NCI-H2081 (cell line): ENCODE results near the gene MAP7.
"Not testable (repeated sequence)": the region's sequence is repeated elsewhere in the genome, so short reads cannot be mapped to it uniquely, and the experiment has no call there.

Experiments used
- DNase-seq, 2 experiments: peaks; one replicate each; lab custom pipeline; 2025; lab: John Stamatoyannopoulos, UW

Gene MAP7

DNA sequence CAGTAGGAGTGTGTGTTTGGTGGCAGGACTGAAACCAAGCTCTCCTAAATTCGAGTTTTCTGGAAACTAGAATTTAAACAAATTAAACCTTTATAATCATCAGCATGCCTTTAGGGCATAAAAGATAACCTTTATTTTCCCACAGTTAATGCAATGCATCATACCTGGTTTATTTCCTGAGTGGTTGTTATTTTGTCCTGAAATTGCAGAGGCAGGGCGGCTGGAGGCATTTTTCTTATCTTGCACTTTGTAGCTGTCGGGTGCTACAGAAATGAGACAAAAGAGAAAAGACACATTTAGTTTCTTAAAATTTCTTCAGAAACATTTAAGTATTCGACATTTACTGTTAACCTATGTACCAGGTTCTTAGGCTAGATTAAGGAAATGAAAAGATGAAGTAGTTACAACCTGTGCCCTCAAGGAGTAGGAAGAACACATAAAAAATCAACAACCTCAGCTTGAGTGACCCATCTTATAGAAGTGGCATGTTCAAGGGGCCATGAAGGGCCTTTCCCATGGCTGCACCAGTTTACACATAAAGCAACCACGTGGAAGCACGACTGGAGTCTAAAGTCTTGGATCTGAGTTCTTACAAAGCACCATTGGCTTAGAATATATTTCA lies 128.6 kb downstream of the MAP7 start:
- no peak for DNase-seq

DNA sequence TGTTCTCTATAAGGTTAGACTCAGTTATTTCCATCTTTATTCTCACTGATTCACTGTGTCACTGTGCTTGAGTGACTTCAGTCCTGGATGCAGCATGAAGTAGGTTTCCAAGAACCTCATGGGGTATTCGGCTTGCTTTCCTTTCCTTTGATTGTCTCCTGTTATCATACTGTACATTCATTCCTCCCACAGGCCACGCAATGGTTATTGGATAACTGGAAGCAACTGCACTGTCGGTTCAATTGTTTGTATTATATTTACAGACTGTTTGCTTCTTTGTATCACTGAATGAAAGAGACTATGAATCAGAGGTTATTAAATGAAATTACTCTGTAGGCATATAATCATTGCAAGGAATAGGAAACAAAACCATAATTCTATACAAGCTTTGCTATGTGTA lies 129.4 kb downstream of the MAP7 start:
- peak in 1 of 2 experiments; percentile 32 for DNase-seq

DNA sequence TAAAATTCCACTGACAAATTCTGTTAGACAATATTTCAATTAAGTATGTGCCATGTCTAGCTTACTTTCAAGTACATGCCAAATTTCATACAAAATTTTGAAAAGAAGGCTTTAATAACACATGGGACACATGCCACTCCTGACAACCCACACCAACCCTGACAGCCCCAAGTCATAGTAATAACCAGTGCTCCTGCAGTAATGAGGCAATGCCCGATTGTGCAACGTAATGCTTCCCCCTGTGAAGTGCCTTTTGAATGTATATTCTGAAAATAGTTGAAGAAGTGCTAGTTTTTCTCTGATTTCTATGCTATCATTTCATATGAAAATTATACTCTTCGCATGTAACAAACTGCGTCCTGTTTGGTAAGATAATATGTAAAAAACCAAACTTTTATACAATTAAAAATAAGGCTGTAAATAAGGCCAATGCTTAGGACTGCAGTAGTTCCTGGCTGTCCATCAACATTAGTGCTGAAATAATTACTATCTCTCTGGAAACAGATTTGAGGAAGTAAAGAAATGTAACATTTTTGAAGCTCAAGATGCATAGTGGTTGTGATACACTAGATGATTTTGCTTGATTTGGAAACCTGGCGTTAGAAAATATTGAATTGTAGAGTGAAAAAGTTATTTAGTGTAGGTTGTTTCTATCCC lies 134.7 kb downstream of the MAP7 start:
- no peak for DNase-seq

DNA sequence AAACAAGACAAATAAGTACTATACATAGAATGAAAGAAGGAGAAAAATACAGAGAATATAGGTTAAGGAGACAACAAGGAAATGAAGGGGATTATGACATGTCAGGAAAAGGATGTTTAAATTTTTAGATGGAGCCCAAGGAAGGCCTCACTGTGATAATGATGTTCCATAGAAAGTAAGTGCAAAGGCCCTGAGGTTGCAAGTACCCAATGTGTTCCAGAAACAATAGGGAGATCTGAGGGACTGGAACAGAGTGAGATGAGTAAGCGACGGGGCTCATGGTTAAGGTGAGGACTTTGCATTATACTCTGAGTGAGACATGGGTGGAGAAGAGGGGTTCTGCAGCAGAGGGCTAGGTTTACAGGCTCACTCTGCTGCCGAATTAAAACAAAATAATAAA lies 137.8 kb downstream of the MAP7 start:
- DNase-seq = no peak

DNA sequence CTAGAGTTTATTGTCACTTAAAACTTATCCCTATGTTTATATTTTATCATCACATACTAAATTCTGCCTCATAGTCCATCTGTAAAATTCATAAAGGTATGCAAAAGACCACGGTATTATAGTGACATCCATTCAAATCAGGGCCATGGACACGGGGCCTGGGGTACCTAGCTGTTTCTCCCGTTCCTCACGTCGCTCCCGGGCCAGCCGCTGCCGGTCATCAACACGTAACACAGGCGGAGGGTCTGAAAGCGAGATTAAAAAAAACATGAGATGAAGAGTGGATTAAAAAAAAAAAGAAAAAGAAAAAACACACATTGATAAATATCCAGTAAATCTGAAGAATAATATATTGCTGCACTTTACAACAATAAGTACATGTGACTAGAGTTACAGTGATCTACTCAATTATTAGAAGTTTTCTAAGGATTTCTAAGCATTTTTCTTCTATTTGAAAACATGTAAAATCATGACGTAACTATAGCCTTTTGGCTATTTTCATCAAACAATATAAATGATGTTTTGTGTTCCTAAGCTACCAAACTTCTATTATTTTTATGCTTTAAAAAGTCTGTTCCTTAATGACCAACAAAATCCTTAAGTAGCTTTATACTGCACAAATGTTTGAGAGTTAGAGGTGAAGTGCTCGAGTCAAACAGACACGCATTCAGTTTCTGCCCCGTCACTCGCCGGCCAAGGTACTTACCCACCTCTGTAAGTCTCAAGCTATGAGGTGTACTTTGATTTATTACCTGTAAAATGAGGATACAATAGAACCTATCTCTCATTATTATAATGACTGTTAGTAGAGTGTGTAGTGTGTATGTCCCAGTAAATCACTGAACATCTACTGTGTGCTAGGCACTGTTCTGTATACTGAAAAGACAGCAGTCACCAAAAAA lies 138.5 kb downstream of the MAP7 start:
- no peak for DNase-seq

DNA sequence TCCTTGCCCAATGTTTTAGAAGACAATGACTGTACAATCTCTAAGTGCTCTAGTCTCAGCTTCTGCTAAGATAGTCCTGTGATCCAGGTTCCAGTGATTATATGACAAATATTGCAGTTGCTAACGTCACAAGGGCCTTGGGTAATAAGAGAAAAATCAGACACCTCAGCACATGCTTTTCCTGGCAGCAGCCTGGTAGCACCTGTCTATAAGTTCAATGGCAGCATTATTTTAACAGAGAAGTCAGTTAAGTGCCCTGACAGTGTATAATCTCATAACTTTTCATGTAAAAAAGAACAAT lies 139.2 kb downstream of the MAP7 start:
- no peak for DNase-seq

DNA sequence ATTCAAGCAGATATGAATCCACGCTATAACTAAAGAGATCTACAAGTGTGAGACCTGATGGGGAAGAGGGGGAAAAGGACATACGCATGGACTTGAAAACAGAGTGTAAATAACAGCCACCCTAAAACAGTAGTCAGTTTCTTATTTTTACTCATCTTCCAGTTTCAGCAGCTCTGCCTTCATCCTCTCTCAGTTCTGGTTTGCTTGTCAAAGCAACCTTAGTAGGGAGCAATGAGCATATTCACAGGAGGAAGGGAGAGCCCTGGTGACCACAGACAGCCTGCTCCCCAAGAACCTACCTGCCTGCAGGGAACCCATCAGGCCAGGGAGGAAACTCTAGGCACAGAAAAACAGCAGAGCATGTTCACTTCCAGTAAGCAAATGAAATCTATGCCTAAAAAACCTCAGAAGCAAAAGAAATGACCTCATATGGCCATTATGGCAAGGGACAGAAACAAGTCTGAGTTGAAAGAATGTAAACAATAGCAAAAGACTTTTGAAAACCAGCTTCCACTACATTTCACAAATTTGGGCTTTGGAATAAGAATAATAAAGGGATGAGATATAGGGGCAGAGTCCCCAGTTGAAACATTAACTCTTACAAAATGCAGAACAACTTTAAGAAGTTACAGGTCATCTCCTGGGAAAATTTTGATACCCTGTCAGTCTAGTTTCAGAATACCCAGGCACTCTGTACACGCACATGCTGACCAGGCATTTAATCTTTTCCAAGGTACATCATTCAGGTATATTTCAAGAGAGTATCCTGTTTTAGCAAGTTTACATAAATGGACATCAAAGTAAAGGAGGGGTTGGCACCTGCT lies 139.8 kb downstream of the MAP7 start:
- DNase-seq = no peak

DNA sequence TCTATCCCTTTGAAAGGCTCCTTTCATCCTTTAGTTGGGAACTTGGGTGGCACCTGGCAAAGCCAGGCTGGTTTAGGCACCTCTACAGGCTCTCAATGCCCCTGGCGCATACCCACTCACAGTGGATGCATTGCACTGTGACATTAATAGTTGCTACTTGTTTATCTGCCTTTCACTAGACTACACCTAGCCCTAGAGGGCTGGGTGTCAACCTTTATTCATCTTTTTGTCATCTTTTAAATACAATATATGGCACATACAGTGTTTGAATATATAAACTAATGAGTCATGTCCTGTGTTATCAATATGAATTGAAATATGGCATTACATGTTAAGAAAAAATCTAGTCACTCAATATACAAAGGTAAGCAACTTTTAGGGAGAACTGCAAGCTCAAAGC lies 140.6 kb downstream of the MAP7 start:
- no peak for DNase-seq

DNA sequence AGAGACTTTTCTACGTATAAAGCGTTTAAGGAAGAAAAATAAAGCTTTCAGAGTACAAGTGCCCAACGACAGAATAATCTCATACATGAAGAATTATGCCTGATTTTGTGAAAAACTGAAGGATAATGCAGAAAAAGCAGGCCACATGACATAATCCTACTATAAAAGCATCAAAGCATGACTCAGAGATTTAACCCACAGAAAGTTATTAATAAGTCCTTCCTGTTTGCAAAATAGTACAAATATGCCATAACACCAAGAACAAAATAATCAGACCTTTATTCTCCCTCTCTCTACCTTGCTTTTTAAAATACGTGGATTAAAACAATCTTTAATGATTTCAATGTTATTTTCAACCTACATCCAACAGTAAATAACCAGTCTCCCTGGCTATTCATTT lies 142.0 kb downstream of the MAP7 start:
- no peak for DNase-seq

DNA sequence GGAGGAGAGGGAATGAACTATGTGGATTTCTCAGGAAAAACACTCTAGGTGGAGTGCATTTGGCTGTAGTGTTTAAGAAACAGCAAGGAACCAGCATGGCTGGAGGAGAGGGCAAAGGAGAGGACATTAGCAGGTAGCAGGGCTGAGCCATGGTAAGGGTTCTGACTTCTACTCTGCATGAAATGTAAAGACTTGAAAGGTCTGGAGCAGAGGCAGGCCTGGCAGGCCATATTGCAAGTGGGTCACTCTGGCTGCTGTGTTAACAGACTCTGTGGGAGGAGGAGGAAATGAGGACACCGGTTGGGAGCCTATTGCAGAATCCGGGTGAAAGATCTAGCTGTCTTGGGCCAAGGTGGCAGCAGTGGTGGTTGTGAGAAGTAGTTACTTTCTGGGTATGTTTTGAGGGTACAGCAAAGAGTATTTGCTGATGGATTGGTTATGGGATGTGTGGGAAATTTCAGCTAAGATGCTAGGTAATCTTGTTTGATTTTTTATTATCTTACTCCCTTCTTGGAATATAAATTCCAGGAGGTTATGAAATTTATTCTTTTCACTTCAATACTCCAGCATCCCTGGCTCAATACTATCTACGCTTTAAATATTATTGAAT lies 144.7 kb downstream of the MAP7 start:
- no peak for DNase-seq

DNA sequence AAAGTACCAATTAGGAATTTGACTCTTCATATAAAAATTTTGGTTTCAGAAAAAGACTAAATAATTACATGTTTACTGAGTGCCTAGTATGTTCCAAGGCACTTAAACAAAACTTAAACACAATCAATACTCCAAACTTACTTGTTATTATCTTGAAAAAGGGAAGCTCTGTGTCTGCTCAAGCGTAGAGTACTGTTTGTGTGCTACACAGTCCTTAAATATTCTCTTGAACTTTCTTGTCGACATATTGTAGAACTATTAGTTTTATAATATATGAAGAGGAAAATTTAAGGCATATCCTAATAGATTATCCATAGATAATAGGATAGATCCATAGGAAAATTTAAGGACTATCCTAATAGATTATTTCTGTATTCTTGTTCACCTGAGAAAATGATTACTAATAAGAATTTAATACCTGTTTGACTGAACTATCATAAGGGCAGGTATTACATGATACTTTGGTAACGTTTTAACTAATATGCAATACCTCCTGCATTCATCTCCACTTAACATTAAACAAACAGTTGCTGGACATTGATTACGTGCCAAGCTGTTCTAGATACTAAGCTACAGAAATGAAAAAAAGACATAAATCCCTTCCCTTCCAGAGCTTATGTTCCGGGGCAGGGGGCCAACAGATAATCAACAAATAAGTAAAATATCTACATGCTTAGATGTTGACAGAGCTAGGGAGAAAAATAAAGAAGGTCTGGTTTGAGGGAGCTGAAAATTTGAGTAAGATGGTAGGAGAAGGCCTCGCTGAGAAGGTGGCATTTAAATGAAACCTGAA lies 145.4 kb downstream of the MAP7 start:
- DNase-seq = no peak

DNA sequence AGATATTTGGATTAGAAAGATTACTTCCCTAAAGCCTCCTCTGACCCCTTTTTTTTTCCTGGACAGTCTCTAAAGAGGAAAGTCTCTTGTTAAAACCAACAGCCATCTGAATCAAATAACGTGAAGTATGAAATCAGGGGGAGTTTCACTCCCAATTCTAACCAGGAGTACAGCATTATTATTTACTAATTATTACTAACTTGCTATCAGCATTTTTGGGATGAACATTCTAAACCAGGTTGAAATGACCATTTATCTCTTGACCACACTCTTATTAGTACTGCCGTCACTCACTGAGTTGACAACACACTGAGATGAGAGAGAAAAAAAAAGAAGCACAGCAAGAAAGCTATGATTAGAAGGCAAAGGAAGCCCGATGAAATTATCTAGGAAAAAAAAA lies 146.2 kb downstream of the MAP7 start:
- DNase-seq = no peak

DNA sequence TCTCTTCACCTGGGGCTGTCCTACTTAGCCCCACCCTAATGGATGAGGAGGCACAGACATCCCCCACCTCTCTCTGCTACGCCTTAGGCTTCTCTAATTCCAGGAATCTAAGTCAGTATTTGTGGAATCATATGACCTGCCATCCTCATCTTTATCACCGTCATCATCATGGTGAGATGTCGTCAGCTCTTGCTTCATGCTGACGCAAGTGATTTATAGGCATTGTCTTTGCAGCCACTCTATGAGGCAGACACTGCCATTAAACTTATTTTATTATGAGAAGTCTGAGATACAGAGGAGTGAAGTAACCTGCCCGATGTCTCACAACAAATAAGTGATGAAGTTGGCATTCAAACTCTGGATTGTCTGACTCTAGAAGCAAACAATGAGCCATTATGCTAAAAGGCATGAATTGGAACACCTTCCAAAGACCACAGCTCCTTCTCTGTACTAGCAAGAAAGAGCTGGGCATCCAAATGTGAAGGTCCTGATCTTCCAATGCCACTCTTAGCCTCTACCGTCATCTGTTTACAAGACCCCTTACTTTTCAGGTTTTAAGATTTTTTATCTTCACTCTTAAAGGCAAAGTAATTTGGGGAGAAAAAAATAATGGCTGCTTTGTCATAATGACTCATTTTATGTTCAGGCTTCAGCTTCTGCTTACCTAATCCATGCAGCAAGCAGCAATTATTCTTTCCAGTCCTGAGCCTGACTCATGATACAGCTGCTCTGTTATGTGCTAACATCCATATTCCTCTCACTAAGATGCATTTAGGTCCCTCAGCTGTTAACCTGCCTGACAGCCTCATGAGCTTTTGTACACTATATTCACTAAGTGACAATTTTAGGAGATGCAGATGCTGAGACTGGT lies 146.9 kb downstream of the MAP7 start:
- DNase-seq = no peak

DNA sequence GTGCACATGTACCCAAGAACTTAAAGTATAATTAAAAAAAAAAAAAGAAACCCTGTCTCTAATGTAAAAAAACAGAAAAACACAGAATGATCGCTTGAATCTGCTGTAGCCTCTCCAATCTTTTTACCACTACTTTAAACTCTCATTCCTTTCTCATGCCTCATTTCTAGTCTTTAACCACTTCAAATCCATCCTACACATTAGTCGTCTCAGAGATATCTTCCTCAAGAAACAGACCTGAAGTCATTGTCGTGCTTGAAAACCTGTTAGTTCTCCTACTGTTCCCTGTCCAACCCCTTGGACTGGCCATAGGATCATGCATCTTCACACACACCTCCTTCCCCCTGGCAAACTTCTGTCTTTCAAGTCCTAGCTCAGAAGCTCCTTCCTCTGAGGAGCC lies 148.5 kb downstream of the MAP7 start:
- no peak for DNase-seq

DNA sequence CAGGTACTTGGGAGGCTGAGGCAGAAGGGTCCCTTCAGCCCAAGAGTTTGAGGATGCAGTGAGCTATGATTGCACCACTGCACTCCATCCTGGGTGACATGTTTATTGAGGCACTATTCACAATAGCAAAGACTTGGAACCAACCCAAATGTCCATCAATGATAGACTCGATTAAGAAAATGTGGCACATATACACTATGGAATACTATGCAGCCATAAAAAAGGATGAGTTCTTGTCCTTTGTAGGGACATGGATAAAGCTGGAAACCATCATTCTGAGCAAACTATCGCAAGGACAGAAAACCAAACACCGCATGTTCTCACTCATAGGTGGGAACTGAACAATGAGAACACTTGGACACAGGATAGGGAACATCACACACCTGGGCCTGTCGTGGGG lies 149.0 kb downstream of the MAP7 start:
- DNase-seq = not testable (repeated sequence)

DNA sequence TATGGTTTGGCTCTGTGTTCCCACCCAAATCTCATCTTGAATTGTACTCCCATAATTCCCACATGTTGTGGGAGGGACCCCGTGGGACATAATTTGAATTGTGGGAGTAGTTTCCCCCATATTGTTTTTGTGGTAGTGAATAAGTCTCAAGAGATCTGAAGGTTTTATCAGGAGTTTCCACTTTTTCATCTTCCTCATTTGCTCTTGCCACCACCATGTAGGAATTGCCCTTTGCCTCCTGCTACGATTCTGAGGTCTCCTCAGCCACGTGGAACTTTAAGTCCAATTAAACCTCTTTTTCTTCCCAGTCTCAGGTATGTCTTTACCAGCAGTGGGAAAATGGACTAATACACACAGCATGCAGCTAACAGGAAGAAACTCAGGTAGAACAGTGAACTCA lies 151.8 kb downstream of the MAP7 start:
- DNase-seq = no peak

DNA sequence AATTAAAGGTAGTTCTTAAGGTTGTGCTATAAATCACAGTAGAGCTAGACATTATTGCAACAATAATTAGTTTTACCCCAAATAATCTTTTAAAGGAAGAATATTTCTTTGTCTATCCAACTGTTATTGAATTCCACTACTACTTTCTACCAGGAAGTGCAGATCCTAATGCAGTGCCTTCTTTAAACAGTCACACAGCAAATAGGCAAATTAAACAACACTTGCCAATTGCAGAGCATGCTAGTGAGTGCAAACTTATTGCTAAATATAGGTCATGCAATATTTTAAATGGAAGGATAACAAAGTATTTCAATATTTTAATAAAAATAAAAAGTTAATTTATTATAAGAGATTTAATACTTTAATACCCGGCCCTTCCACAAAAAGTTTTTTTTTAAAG lies 153.3 kb downstream of the MAP7 start:
- no peak for DNase-seq

DNA sequence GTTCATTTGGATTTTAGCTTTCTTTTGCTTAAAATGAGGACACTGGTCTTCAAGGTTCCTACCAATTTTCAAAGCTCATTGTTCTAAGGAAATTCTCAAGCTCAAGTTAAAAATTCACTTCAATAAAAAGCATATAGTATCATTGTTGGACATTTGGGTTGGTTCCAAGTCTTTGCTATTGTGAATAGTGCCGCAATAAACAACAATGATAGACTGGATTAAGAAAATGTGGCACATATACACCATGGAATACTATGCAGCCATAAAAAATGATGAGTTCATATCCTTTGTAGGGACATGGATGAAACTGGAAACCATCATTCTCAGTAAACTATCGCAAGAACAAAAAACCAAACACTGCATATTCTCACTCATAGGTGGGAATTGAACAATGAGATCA lies 159.3 kb downstream of the MAP7 start:
- not testable (repeated sequence) for DNase-seq

DNA sequence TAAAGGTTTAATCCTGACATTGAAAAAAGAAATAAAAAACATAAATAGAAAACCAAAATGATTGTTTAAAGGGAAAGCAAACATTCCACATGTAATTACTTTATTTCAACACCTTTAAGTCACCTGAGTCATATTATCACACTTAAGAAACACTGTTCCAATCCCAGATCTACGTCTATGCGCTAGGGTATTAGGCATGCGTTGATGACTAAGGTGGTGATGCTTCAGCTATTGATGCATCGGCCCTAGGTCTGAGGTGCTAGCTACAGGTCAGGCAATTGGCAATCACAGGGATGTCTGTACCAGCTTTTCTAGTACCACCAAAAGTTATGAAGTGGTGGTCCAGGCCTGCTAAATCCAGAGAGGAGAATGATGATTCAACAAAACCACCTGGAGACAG lies 162.9 kb downstream of the MAP7 start:
- no peak for DNase-seq

DNA sequence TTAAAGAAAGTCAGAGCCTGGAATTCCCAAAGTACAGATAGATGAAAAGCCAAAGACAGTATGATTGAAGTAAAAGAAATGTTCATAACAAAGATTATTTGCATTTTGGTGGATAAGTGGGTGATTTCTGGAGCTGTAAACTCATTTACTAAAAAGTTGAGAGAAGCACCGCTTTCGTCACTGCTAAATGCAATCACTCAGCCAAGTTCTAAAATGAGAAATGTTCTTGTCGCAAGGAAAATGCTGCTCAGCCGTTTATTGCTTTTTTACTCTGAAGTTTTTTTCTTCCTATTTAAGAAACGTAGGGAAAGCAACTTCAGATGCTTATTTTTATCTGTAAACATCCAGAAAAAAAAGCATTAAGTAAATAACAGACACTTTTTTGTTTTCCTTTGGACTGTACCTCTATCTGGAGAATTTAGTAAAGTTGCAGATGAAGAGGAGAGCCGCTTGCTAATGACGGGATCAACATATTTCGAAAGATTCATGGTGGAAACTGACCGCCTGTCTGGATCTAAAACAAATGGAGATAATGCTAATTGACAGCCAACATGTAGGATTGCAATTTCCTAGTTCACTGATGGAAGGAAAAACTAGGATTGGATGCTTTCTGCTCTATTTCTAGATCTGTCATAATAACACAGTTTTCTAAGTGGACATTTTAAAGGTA lies 166.8 kb downstream of the MAP7 start:
- no peak for DNase-seq
